ENCODE measurements around the gene CEND1.

GRCh38 chr11:747158-748006, 42.5 kb downstream of the CEND1 start, which contains the start of gene TALDO1:
- TF ChIP-seq CTCF (conservative IDR thresholded peaks at IDR 0.05), result no peak
- no peak for TF ChIP-seq EZH2 (IDR thresholded peaks at IDR 0.05; ENCODE audit: low read depth)

Data from PC-9 (cell line).